GM15510 (cell line): Measurements from ENCODE around the gene PCNT.

Experiments
- POLR2A ChIP-seq: IDR thresholded peaks from 3 replicates; pipeline ENCODE4 v1.6.1; 2011; ENCODE audit warnings: borderline replicate concordance; ENCODE audit not compliant: insufficient read length; ENCODE audit errors: extremely low read depth

PCNT gene

GRCh38 chr21:46323710-46324389 lies at the start of gene PCNT, which contains the start of gene C21orf58:
Gene PCNT (plus strand): TSS chr21:46324156. CDS start chr21:46324229, 73 bp downstream.
Gene C21orf58 (minus strand): TSS chr21:46323870. CDS start chr21:46322738, 1,132 bp downstream.
- peak; percentile 85 for TF ChIP-seq POLR2A

GRCh38 chr21:46274797-46275390 lies 49.1 kb upstream of the PCNT start:
- TF ChIP-seq POLR2A = no peak

GRCh38 chr21:46284077-46284644 lies 39.8 kb upstream of the PCNT start:
- TF ChIP-seq POLR2A = no peak

- TF ChIP-seq POLR2A = no peak
Observed at GRCh38 chr21:46284733-46285132, 39.2 kb upstream of the PCNT start.

GRCh38 chr21:46285206-46285661 lies 38.7 kb upstream of the PCNT start, which contains the start of gene MCM3AP:
Gene MCM3AP (minus strand): TSS chr21:46285611. CDS start chr21:46285286, 325 bp downstream.
- no peak for TF ChIP-seq POLR2A

- TF ChIP-seq POLR2A = peak; percentile 89
Observed at GRCh38 chr21:46285761-46286647, 38.0 kb upstream of the PCNT start, which contains the start of gene YBEY. Gene YBEY (plus strand): TSS chr21:46286342. CDS start chr21:46286914, 572 bp downstream.

GRCh38 chr21:46286648-46287002 lies 37.3 kb upstream of the PCNT start:
- no peak for TF ChIP-seq POLR2A

GRCh38 chr21:46287541-46287940 lies 36.4 kb upstream of the PCNT start:
- no peak for TF ChIP-seq POLR2A

- no peak for TF ChIP-seq POLR2A
Observed at GRCh38 chr21:46289655-46290179, 34.2 kb upstream of the PCNT start.

GRCh38 chr21:46291561-46291960 lies 32.4 kb upstream of the PCNT start:
- TF ChIP-seq POLR2A = no peak

- no peak for TF ChIP-seq POLR2A
Observed at GRCh38 chr21:46294647-46295176, 29.2 kb upstream of the PCNT start.

- TF ChIP-seq POLR2A = no peak
Observed at GRCh38 chr21:46295177-46295770, 28.7 kb upstream of the PCNT start.

GRCh38 chr21:46295996-46296752 lies 27.8 kb upstream of the PCNT start:
- peak; percentile 14 for TF ChIP-seq POLR2A

GRCh38 chr21:46297338-46298271 lies 26.4 kb upstream of the PCNT start:
- TF ChIP-seq POLR2A = peak; percentile 19
